IMR-90 (cell line): ENCODE measurements around the gene IVL. TPM values are rescaled to one million over a fixed set of nuclear protein-coding genes. Genes with fewer than 3 reads are reported as not detected.

Experiments used
- ATAC-seq: fragments of 200-7000 bp; cut with Tn5 transposase; 2 replicates; pipeline ENCODE4 v1.9.1; 2020; ENCODE audit warnings: low read depth, mild to moderate bottlenecking, moderate library complexity
- BruUV-seq: library from RNA; stranded (reverse); fragments of 400-500 nt; replicated peaks from 2 replicates; lab custom pipeline; 2021; lab: Mats Ljungman, UMichigan
- CTCF ChIA-PET: fragments of 300-600 bp; formaldehyde crosslinking; extraction: SDS; loops from one replicate; lab custom pipeline; 2021; ENCODE audit warnings: antibody characterized with exemption; lab: Yijun Ruan, JAX
- POLR2A ChIA-PET: fragments of 300-600 bp; sonication (Branson Sonifier 250); formaldehyde crosslinking; loops from one replicate; lab custom pipeline; 2022; ENCODE audit warnings: antibody characterized with exemption; ENCODE audit not compliant: unreplicated experiment; lab: Charles Lee
- DNase-seq: peaks from one replicate; pipeline ENCODE4 v3.0.0; 2013
- H2AFZ ChIP-seq: replicated peaks from 2 replicates; pipeline ENCODE3; 2013; ENCODE audit warnings: low read length, mild to moderate bottlenecking; ENCODE audit not compliant: poor library complexity
- H2AK5ac ChIP-seq: 2 replicates; pipeline ENCODE4 v1.6.1; 2013; ENCODE audit warnings: low read depth, low read length, inconsistent platforms
- H2AK9ac ChIP-seq: replicated peaks from 2 replicates; pipeline ENCODE3; 2013; ENCODE audit warnings: mild to moderate bottlenecking, low read depth, low read length, moderate library complexity; ENCODE audit not compliant: poor library complexity
- H2BK120ac ChIP-seq: 2 replicates; pipeline ENCODE4 v1.6.1; 2013; ENCODE audit warnings: low read depth, low read length, inconsistent platforms
- H2BK15ac ChIP-seq: 3 replicates; pipeline ENCODE4 v1.6.1; 2013; ENCODE audit warnings: low read depth, low read length, inconsistent platforms
- H2BK20ac ChIP-seq: 2 replicates; pipeline ENCODE4 v1.6.1; 2013; ENCODE audit warnings: low read depth, mild to moderate bottlenecking, inconsistent platforms, low read length, moderate library complexity
- H2BK5ac ChIP-seq: 2 replicates; pipeline ENCODE4 v1.6.1; 2013; ENCODE audit warnings: mild to moderate bottlenecking, low read depth, low read length, inconsistent platforms; ENCODE audit not compliant: poor library complexity, severe bottlenecking
- H3K14ac ChIP-seq: replicated peaks from 2 replicates; pipeline ENCODE4 v1.6.1; 2013; ENCODE audit warnings: low read depth, low read length, inconsistent platforms
- H3K18ac ChIP-seq: 2 replicates; pipeline ENCODE4 v1.6.1; 2013; ENCODE audit warnings: low read depth, low read length, control low read depth
- H3K23ac ChIP-seq: 2 replicates; pipeline ENCODE4 v1.6.1; 2013; ENCODE audit warnings: low read depth, low read length, inconsistent platforms
- H3K27ac ChIP-seq: 2 replicates; pipeline ENCODE4 v1.5.1; 2013; ENCODE audit warnings: mild to moderate bottlenecking, control low read depth, low read length; ENCODE audit not compliant: insufficient read depth
- H3K27me3 ChIP-seq: 2 replicates; pipeline ENCODE4 v1.6.1; 2013; ENCODE audit warnings: low read length; ENCODE audit not compliant: control insufficient read depth, insufficient read depth
- H3K36me3 ChIP-seq: 2 replicates; pipeline ENCODE4 v1.6.1; 2013; ENCODE audit warnings: low read length, mixed read lengths; ENCODE audit not compliant: control insufficient read depth, insufficient read depth
- H3K4ac ChIP-seq: 2 replicates; pipeline ENCODE4 v1.6.1; 2013; ENCODE audit warnings: low read depth, low read length, inconsistent platforms
- H3K4me1 ChIP-seq: 2 replicates; pipeline ENCODE4 v1.6.1; 2013; ENCODE audit warnings: low read length, mixed read lengths; ENCODE audit not compliant: control insufficient read depth, insufficient read depth
- H3K4me2 ChIP-seq: 2 replicates; pipeline ENCODE4 v1.6.1; 2013; ENCODE audit warnings: low read depth, mild to moderate bottlenecking, control low read depth, low read length, moderate library complexity
- H3K4me3 ChIP-seq: 2 replicates; pipeline ENCODE4 v1.5.1; 2013; ENCODE audit warnings: low read depth, mild to moderate bottlenecking, control low read depth, low read length, moderate library complexity; ENCODE audit not compliant: insufficient read depth
- H3K56ac ChIP-seq: 2 replicates; pipeline ENCODE4 v1.6.1; 2013; ENCODE audit warnings: low read length, inconsistent platforms; ENCODE audit not compliant: insufficient read depth; ENCODE audit errors: extremely low read depth
- H3K79me1 ChIP-seq, 2 experiments: 2 replicates each; pipeline ENCODE4 v1.6.1; 2013; ENCODE audit warnings: low read length in 2 of 2, inconsistent platforms in 1 of 2, low read depth in 1 of 2
- H3K9ac ChIP-seq: 2 replicates; pipeline ENCODE4 v1.6.1; 2013; ENCODE audit warnings: low read depth, low read length, control low read depth
- H3K9me1 ChIP-seq: 2 replicates; pipeline ENCODE4 v1.6.1; 2013; ENCODE audit warnings: low read length, inconsistent platforms; ENCODE audit not compliant: insufficient read depth
- H3K9me3 ChIP-seq: 2 replicates; pipeline ENCODE4 v1.6.1; 2013; ENCODE audit warnings: low read length; ENCODE audit not compliant: control insufficient read depth, insufficient read depth
- H4K20me1 ChIP-seq: 2 replicates; pipeline ENCODE4 v1.6.1; 2013; ENCODE audit warnings: low read length, inconsistent platforms; ENCODE audit not compliant: insufficient read depth
- H4K5ac ChIP-seq: 2 replicates; pipeline ENCODE4 v1.6.1; 2013; ENCODE audit warnings: mild to moderate bottlenecking, low read depth, low read length, control low read depth
- H4K8ac ChIP-seq, 2 experiments: 2 replicates each; pipeline ENCODE4 v1.6.1; 2013; ENCODE audit warnings: low read depth in 2 of 2, low read length in 2 of 2, control low read depth in 1 of 2, inconsistent platforms in 1 of 2
- H4K91ac ChIP-seq: 2 replicates; pipeline ENCODE4 v1.6.1; 2013; ENCODE audit warnings: low read depth, low read length, inconsistent platforms; ENCODE audit not compliant: insufficient read depth
- MAZ ChIP-seq: IDR thresholded peaks from 2 replicates; pipeline ENCODE4 v1.6.1; 2012; ENCODE audit warnings: low read depth, mild to moderate bottlenecking, low read length, improper control_type of control experiment, moderate library complexity, borderline replicate concordance
- WGBS, 2 experiments: methylation state at CpG; one replicate each; pipeline versions ENCODE4 v1.1.5 to v1.1.7; 2013; ENCODE audit warnings: missing lambda C conversion rate in 2 of 2; ENCODE audit not compliant: insufficient read length in 1 of 2; ENCODE audit errors: extremely low coverage in 2 of 2; 5-methylcytosine and 5-hydroxymethylcytosine counted together
- dilution Hi-C: fragments of 300-500 bp; cut with HindIII; formaldehyde crosslinking; loops from one replicate; pipeline ENCODE4 v1.14.3; 2018; ENCODE audit warnings: low sequenced_read_pairs; ENCODE audit not compliant: unreplicated experiment
- in situ Hi-C: fragments of 300-500 bp; cut with MboI; formaldehyde crosslinking; loops from 3 replicates; pipeline ENCODE4 v1.14.3; 2019; ENCODE audit warnings: low sequenced_read_pairs, inconsistent platforms, mixed read lengths
- intact Hi-C: fragments of 100-400 bp; cut with micrococcal nuclease; formaldehyde crosslinking; loops from 2 replicates; pipeline ENCODE4 v1.10.0; 2022
- polyA plus RNA-seq, 3 experiments: library from polyadenylated mRNA; depleted of rRNA; stranded (reverse); fragments of >200 nt; gene quantifications; 2 replicates each; pipeline ENCODE4 v1.2.3, GENCODE V29; 2012; ENCODE audit warnings: low replicate concordance in 1 of 3
- total RNA-seq: library from RNA; depleted of rRNA; stranded (reverse); fragments of >200 nt; gene quantifications from 2 replicates; pipeline ENCODE4 v1.2.3, GENCODE V29; 2012

Gene IVL
- total and polyA plus RNA-seq, 2 of the 4 experiments (the other 2 are of a cell fraction) = not detected

DNA sequence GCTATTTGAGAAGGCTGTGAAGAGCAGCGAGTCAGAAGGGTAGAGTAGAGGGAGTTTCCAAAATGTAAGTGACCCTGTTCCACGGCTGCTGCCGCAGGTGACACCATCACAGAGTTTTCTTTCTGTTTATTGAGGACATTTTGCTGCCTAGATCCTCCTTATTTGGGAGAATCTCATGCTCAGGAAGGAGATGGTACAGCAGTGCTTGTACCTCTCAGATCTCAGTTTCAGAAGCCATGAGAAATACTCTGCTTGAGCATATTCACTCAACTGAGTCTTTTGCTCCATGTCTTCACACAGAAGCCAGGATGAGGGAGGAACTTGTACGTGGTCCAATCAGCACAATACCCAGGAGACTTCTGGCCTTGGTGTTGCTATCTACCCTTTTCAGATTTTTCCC, 47.0 kb upstream of the IVL start:
- Histone ChIP-seq H4K20me1 (no peaks in the 10 kb centered on the region), H3K4me2 (no peak overlapping the region), H3K4ac (no peak overlapping the region), H3K18ac (no peak overlapping the region), H2AFZ (no peak overlapping the region), H4K5ac (no peak overlapping the region), H2BK5ac (no peak overlapping the region), H3K56ac (no peak overlapping the region), H3K4me3 (no peak overlapping the region), H2AK9ac (no peak overlapping the region), H3K14ac (no peak overlapping the region), H2BK120ac (no peak overlapping the region), H3K9me3 (no peaks in the 10 kb centered on the region), H3K9me1 (no peaks in the 10 kb centered on the region), H2BK20ac (no peak overlapping the region), H3K9ac (no peak overlapping the region), H2BK15ac (no peak overlapping the region), H4K8ac (no peak overlapping the region), H4K91ac (no peak overlapping the region), H3K79me1 (no peaks in the 10 kb centered on the region), H3K27ac (no peak overlapping the region), H2AK5ac (no peak overlapping the region), H3K23ac (no peak overlapping the region), H3K27me3 (no peaks in the 10 kb centered on the region), H3K4me1 (no peaks in the 10 kb centered on the region), H3K36me3 (no peaks in the 10 kb centered on the region)
- ATAC-seq = no peak
- no peak for TF ChIP-seq MAZ
- in situ Hi-C loops (no loop called here), dilution Hi-C loops (no loop called here), intact Hi-C loops (no loop called here)
- CTCF ChIA-PET = no interaction called here
- BruUV-seq = no TSS peak
- no peak for DNase-seq
- POLR2A ChIA-PET = no interaction called here
- no CpG with 5 or more reads among the region's 4 CpGs for WGBS, 2 experiments
